HG03280 (cell line): ENCODE data around the gene FGR.
"Not testable (repeated sequence)": the region's sequence is repeated elsewhere in the genome, so short reads cannot be mapped to it uniquely, and the experiment has no call there.

Experiments
- ATAC-seq: cut with Tn5 transposase; IDR thresholded peaks from one replicate; pipeline ENCODE4 v1.9.1; 2021; ENCODE audit warnings: mild to moderate bottlenecking, moderate library complexity; ENCODE audit not compliant: unreplicated experiment

The FGR gene

GRCh38 chr1:27635396-27636142, 584 bp upstream of the FGR start:
- no peak for ATAC-seq

- ATAC-seq: no peak
Measured at GRCh38 chr1:27634177-27634984, 604 bp downstream of the FGR start.

- no peak for ATAC-seq
Measured at GRCh38 chr1:27633640-27634176, 1.3 kb downstream of the FGR start.

GRCh38 chr1:27633298-27633610, 1.7 kb downstream of the FGR start:
- no peak for ATAC-seq

- no peak for ATAC-seq
Measured at GRCh38 chr1:27632387-27633297, 2.3 kb downstream of the FGR start.

GRCh38 chr1:27630859-27631491, 4.0 kb downstream of the FGR start:
- ATAC-seq: no peak

- no peak for ATAC-seq
Measured at GRCh38 chr1:27628712-27629111, 6.3 kb downstream of the FGR start.

GRCh38 chr1:27627733-27628132, 7.3 kb downstream of the FGR start:
- not testable (repeated sequence) for ATAC-seq

- no peak for ATAC-seq
Measured at GRCh38 chr1:27627061-27627460, 7.9 kb downstream of the FGR start.

GRCh38 chr1:27626031-27626935, 8.7 kb downstream of the FGR start:
- no peak for ATAC-seq

- ATAC-seq: no peak
Measured at GRCh38 chr1:27624467-27625178, 10.4 kb downstream of the FGR start.

- ATAC-seq: no peak
Measured at GRCh38 chr1:27623327-27624212, 11.4 kb downstream of the FGR start.

GRCh38 chr1:27622828-27623227, 12.2 kb downstream of the FGR start:
- ATAC-seq: no peak

GRCh38 chr1:27621051-27621920, 13.7 kb downstream of the FGR start:
- ATAC-seq: no peak

GRCh38 chr1:27619782-27620438, 15.1 kb downstream of the FGR start:
- not testable (repeated sequence) for ATAC-seq

GRCh38 chr1:27618341-27619082, 16.5 kb downstream of the FGR start:
- ATAC-seq: no peak
